Activated T-helper 17 cell treated with anti-CD3 and anti-CD28 coated beads, Interleukin-2, amount 50 U/mL, for 72 hours (primary cell): Measurements from ENCODE around the gene S1PR1. TPM values are rescaled to one million over a fixed set of nuclear protein-coding genes. Genes with fewer than 3 reads are reported as not detected.
"Not testable (repeated sequence)": the region's sequence is repeated elsewhere in the genome, so short reads cannot be mapped to it uniquely, and the experiment has no call there.

Experiments
- ATAC-seq: fragments of 150-1000 bp; cut with Tn5 transposase; replicated peaks from 2 replicates; pipeline ENCODE4 v1.10.0; 2021; ENCODE audit warnings: mild to moderate bottlenecking, moderate library complexity
- H3K27ac Mint-ChIP-seq: one replicate; pipeline ENCODE4 v1.8.0; 2022; ENCODE audit warnings: mixed read lengths
- H3K27me3 Mint-ChIP-seq: one replicate; pipeline ENCODE4 v1.8.0; 2022; ENCODE audit warnings: mixed read lengths
- H3K36me3 Mint-ChIP-seq: one replicate; pipeline ENCODE4 v1.8.0; 2022; ENCODE audit warnings: low read depth, mild to moderate bottlenecking, mixed read lengths
- H3K4me1 Mint-ChIP-seq: one replicate; pipeline ENCODE4 v1.8.0; 2022; ENCODE audit warnings: mixed read lengths
- H3K4me3 Mint-ChIP-seq: one replicate; pipeline ENCODE4 v1.8.0; 2022; ENCODE audit warnings: mild to moderate bottlenecking, mixed read lengths
- H3K9me3 Mint-ChIP-seq: one replicate; pipeline ENCODE4 v1.8.0; 2022; ENCODE audit warnings: mixed read lengths
- total RNA-seq, 2 donors: library from RNA; stranded (reverse); gene quantifications; one replicate each; pipeline ENCODE4 v1.2.3, GENCODE V29; 2022

Gene S1PR1
- total RNA-seq, 2 donors from 2014 or later, result 147 to 170 TPM

GRCh38 chr1:101207271-101207670 lies 29.5 kb upstream of the S1PR1 start:
- not testable (repeated sequence) for H3K27me3 Mint-ChIP-seq, ATAC-seq, H3K27ac Mint-ChIP-seq, H3K4me3 Mint-ChIP-seq, H3K9me3 Mint-ChIP-seq, H3K36me3 Mint-ChIP-seq
- peaks cover 12% of the 10 kb centered on the region for H3K4me1 Mint-ChIP-seq

GRCh38 chr1:101207891-101208290 lies 28.9 kb upstream of the S1PR1 start:
- H3K27me3 Mint-ChIP-seq, result no peaks in the 10 kb centered on the region
- H3K9me3 Mint-ChIP-seq, result no peaks in the 10 kb centered on the region
- no peak for ATAC-seq
- no peak overlapping the region for H3K27ac Mint-ChIP-seq
- no peak overlapping the region for H3K4me3 Mint-ChIP-seq
- peaks cover 12% of the 10 kb centered on the region for H3K4me1 Mint-ChIP-seq
- H3K36me3 Mint-ChIP-seq, result no peaks in the 10 kb centered on the region

GRCh38 chr1:101215363-101216011 lies 21.3 kb upstream of the S1PR1 start:
- peak; percentile 60 for ATAC-seq
- no peaks in the 10 kb centered on the region for H3K9me3 Mint-ChIP-seq
- H3K27me3 Mint-ChIP-seq, result no peaks in the 10 kb centered on the region
- H3K27ac Mint-ChIP-seq, result peak overlapping the region; percentile 25
- H3K36me3 Mint-ChIP-seq, result no peaks in the 10 kb centered on the region
- no peak overlapping the region for H3K4me3 Mint-ChIP-seq
- peaks cover 5% of the 10 kb centered on the region for H3K4me1 Mint-ChIP-seq

GRCh38 chr1:101216623-101217022 lies 20.2 kb upstream of the S1PR1 start:
- no peaks in the 10 kb centered on the region for H3K36me3 Mint-ChIP-seq
- H3K9me3 Mint-ChIP-seq, result no peaks in the 10 kb centered on the region
- H3K27me3 Mint-ChIP-seq, result no peaks in the 10 kb centered on the region
- ATAC-seq, result peak; percentile 55
- peak overlapping the region; percentile 9 for H3K4me3 Mint-ChIP-seq
- peaks cover 7% of the 10 kb centered on the region for H3K4me1 Mint-ChIP-seq
- no peak overlapping the region for H3K27ac Mint-ChIP-seq

- Mint-ChIP-seq H3K27me3 (no peaks in the 10 kb centered on the region), H3K4me3 (peak overlapping the region; percentile 9)
These were observed 19.7 kb upstream of the S1PR1 start for GRCh38 chr1:101217148-101217547.

GRCh38 chr1:101218968-101219367 lies 17.9 kb upstream of the S1PR1 start:
- not testable (repeated sequence) for H3K27ac Mint-ChIP-seq, H3K4me3 Mint-ChIP-seq, H3K36me3 Mint-ChIP-seq, ATAC-seq, H3K9me3 Mint-ChIP-seq, H3K27me3 Mint-ChIP-seq
- H3K4me1 Mint-ChIP-seq, result peaks cover 20% of the 10 kb centered on the region

More at GRCh38 chr1:101217148-101217547, 19.7 kb upstream of the S1PR1 start:
- ATAC-seq, result no peak
- peaks cover 13% of the 10 kb centered on the region for H3K4me1 Mint-ChIP-seq
- no peaks in the 10 kb centered on the region for H3K9me3 Mint-ChIP-seq
- H3K27ac Mint-ChIP-seq, result no peak overlapping the region
- no peaks in the 10 kb centered on the region for H3K36me3 Mint-ChIP-seq

- Mint-ChIP-seq H3K27ac (peak overlapping the region; percentile 63), H3K4me1 (peaks cover 23% of the 10 kb centered on the region), H3K4me3 (peak overlapping the region; percentile 70), H3K36me3 (no peaks in the 10 kb centered on the region), H3K9me3 (peaks cover 5% of the 10 kb centered on the region), H3K27me3 (no peaks in the 10 kb centered on the region)
- no peak for ATAC-seq
These were observed 16.6 kb upstream of the S1PR1 start for GRCh38 chr1:101219924-101220870.

- peak overlapping the region; percentile 70 for H3K4me3 Mint-ChIP-seq
- H3K27ac Mint-ChIP-seq, result peak overlapping the region; percentile 63
- no peak for ATAC-seq
- peaks cover 19% of the 10 kb centered on the region for H3K4me1 Mint-ChIP-seq
- H3K27me3 Mint-ChIP-seq, result no peaks in the 10 kb centered on the region
- no peaks in the 10 kb centered on the region for H3K36me3 Mint-ChIP-seq
- H3K9me3 Mint-ChIP-seq, result peaks cover 5% of the 10 kb centered on the region
These were observed 15.9 kb upstream of the S1PR1 start for GRCh38 chr1:101220906-101221305.

- Mint-ChIP-seq H3K4me3 (peak overlapping the region; percentile 70), H3K9me3 (peaks cover 5% of the 10 kb centered on the region), H3K27me3 (no peaks in the 10 kb centered on the region), H3K36me3 (no peaks in the 10 kb centered on the region), H3K27ac (peak overlapping the region; percentile 63), H3K4me1 (peaks cover 18% of the 10 kb centered on the region)
- ATAC-seq, result peak; percentile 74
These were observed 14.8 kb upstream of the S1PR1 start for GRCh38 chr1:101221945-101222429.

GRCh38 chr1:101227837-101228236 lies 9.0 kb upstream of the S1PR1 start:
- ATAC-seq, result no peak
- peaks cover 5% of the 10 kb centered on the region for H3K9me3 Mint-ChIP-seq
- peaks cover 36% of the 10 kb centered on the region for H3K4me1 Mint-ChIP-seq
- no peaks in the 10 kb centered on the region for H3K27me3 Mint-ChIP-seq
- H3K4me3 Mint-ChIP-seq, result peak overlapping the region; percentile 54
- H3K36me3 Mint-ChIP-seq, result no peaks in the 10 kb centered on the region
- peak overlapping the region; percentile 20 for H3K27ac Mint-ChIP-seq

- H3K4me1 Mint-ChIP-seq, result peaks cover 42% of the 10 kb centered on the region
- peak; percentile 73 for ATAC-seq
- H3K9me3 Mint-ChIP-seq, result peaks cover 5% of the 10 kb centered on the region
- H3K4me3 Mint-ChIP-seq, result peak overlapping the region; percentile 54
- peak overlapping the region; percentile 10 for H3K27ac Mint-ChIP-seq
- no peaks in the 10 kb centered on the region for H3K27me3 Mint-ChIP-seq
- no peaks in the 10 kb centered on the region for H3K36me3 Mint-ChIP-seq
These were observed 8.2 kb upstream of the S1PR1 start for GRCh38 chr1:101228424-101229134.

- not testable (repeated sequence) for ATAC-seq, H3K27me3 Mint-ChIP-seq, H3K27ac Mint-ChIP-seq, H3K9me3 Mint-ChIP-seq
- Mint-ChIP-seq H3K4me3 (peak overlapping the region; percentile 94), H3K4me1 (peaks cover 43% of the 10 kb centered on the region), H3K36me3 (peaks cover 25% of the 10 kb centered on the region)
These were observed 4.6 kb upstream of the S1PR1 start for GRCh38 chr1:101232182-101232581.

- H3K4me1 Mint-ChIP-seq, result peaks cover 42% of the 10 kb centered on the region
- H3K27ac Mint-ChIP-seq, result peak overlapping the region; percentile 29
- ATAC-seq, result no peak
- no peaks in the 10 kb centered on the region for H3K9me3 Mint-ChIP-seq
- peak overlapping the region; percentile 94 for H3K4me3 Mint-ChIP-seq
- H3K27me3 Mint-ChIP-seq, result no peaks in the 10 kb centered on the region
- peaks cover 39% of the 10 kb centered on the region for H3K36me3 Mint-ChIP-seq
These were observed 3.3 kb upstream of the S1PR1 start for GRCh38 chr1:101233495-101233894.

- Mint-ChIP-seq H3K27ac (peak overlapping the region; percentile 100), H3K9me3 (no peaks in the 10 kb centered on the region), H3K27me3 (no peaks in the 10 kb centered on the region), H3K4me3 (peak overlapping the region; percentile 94), H3K36me3 (peaks cover 56% of the 10 kb centered on the region), H3K4me1 (peaks cover 31% of the 10 kb centered on the region)
- ATAC-seq, result peak; percentile 2
These were observed 1.6 kb upstream of the S1PR1 start for GRCh38 chr1:101235216-101235695.
